NT2/D1 (cell line): ENCODE measurements around the gene INVS.

ENCODE experiments used
- YY1 ChIP-seq: IDR thresholded peaks from 2 replicates; pipeline ENCODE4 v1.6.1; 2011; ENCODE audit not compliant: insufficient read length, insufficient read depth
- ZNF274 ChIP-seq: IDR thresholded peaks from 2 replicates; pipeline ENCODE4 v1.6.1; 2011; ENCODE audit warnings: mild to moderate bottlenecking, low read depth, low read length

DNA sequence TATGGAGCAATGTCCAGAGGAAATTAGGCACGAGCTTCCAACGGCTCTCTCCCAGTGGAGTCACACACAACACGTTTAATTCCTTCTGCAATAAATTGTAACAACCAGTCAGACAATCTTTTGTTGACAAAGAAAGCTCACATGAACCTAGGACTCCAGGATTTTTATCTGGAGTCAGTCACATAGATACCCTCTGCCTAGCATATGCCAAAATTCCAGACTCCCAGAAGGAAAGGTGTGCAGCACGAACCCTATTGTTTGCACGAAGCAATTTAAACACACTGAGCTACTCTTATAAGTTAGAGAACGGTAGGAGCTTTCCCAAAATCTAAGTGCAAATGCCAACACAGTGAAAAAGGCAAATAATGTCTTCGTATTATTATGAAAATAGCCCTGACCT, 186.6 kb downstream of the INVS start:
- TF ChIP-seq ZNF274 (no peak), YY1 (no peak)
